Measurements from ENCODE around the gene SLC35B2. TPM values are rescaled to one million over a fixed set of nuclear protein-coding genes. Genes with fewer than 3 reads are reported as not detected.

The SLC35B2 gene
- total and polyA plus RNA-seq, 4 donors, result 18.9 to 27.0 (median 21.1) TPM

DNA sequence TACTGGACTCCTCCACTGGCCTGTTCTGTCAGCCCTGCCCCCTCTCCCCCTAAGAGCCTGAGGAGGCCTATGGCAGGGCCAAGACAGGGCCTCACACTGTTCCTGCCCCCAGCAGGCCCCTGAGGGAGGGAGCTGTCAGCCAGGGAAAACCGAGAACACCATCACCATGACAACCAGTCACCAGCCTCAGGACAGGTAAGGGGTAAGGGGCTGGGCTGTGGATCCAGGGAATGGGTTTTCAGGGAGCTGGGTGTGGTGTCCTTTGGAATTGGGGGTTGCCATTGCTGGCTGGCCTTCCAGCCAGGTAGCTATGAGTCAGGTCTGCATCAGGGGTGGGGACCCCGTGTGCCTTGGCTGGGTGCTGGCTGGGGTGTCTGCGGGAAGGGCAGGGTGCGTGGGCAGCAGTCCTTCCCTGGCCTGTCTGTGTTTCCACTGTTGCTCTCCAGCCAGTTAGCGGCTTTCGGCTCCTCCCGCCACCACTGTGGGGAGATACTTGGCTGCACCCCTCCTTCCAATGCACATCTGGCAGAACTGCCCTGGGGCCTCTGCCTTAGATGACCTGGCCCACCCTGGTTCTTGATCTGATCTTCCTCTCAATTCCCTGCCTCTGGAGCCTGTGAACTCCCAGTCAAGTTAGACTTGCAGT lies 30.1 kb downstream of the SLC35B2 start:
- 78% methylated on average over 7 of the region's 7 CpGs for WGBS
- TF ChIP-seq RAD21 (IDR thresholded peaks at IDR 0.05) (no peak), TAF1 (conservative IDR thresholded peaks at IDR 0.05) (no peak), EGR1 (IDR thresholded peaks at IDR 0.05; ENCODE audit: low read depth in 2 of 2) (no peak), NR2F2 (IDR thresholded peaks at IDR 0.05) (no peak), FOXA1 (IDR thresholded peaks at IDR 0.05) (no peak), FOXA2 (IDR thresholded peaks at IDR 0.05) (no peak), ZBTB33 (IDR thresholded peaks at IDR 0.05) (no peak)
- TF ChIP-seq, protein P1, sequence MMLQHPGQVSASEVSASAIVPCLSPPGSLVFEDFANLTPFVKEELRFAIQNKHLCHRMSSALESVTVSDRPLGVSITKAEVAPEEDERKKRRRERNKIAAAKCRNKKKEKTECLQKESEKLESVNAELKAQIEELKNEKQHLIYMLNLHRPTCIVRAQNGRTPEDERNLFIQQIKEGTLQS (IDR thresholded peaks at IDR 0.05), result no peak
- TF ChIP-seq, protein P2, sequence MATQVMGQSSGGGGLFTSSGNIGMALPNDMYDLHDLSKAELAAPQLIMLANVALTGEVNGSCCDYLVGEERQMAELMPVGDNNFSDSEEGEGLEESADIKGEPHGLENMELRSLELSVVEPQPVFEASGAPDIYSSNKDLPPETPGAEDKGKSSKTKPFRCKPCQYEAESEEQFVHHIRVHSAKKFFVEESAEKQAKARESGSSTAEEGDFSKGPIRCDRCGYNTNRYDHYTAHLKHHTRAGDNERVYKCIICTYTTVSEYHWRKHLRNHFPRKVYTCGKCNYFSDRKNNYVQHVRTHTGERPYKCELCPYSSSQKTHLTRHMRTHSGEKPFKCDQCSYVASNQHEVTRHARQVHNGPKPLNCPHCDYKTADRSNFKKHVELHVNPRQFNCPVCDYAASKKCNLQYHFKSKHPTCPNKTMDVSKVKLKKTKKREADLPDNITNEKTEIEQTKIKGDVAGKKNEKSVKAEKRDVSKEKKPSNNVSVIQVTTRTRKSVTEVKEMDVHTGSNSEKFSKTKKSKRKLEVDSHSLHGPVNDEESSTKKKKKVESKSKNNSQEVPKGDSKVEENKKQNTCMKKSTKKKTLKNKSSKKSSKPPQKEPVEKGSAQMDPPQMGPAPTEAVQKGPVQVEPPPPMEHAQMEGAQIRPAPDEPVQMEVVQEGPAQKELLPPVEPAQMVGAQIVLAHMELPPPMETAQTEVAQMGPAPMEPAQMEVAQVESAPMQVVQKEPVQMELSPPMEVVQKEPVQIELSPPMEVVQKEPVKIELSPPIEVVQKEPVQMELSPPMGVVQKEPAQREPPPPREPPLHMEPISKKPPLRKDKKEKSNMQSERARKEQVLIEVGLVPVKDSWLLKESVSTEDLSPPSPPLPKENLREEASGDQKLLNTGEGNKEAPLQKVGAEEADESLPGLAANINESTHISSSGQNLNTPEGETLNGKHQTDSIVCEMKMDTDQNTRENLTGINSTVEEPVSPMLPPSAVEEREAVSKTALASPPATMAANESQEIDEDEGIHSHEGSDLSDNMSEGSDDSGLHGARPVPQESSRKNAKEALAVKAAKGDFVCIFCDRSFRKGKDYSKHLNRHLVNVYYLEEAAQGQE (IDR thresholded peaks at IDR 0.05), result no peak
- peak overlapping the region; percentile 69 to 75 for H3K27ac ChIP-seq (ENCODE audit: low read depth in 1 of 2, low read length in 2 of 2)
- DNase-seq (ENCODE audit: low spot score), result peak; percentile 71
- peaks cover 42 to 87% (median 77%) of the 10 kb centered on the region in 4 donors for H3K4me1 ChIP-seq (ENCODE audit: control insufficient read depth in 4 of 4, insufficient read depth in 4 of 4, low read length in 3 of 4)
- H3K4me3 ChIP-seq (ENCODE audit: low read depth in 1 of 3, low read length in 3 of 3), result no peak overlapping the region
- H3K27me3 ChIP-seq (ENCODE audit: control insufficient read depth in 4 of 4, insufficient read depth in 4 of 4, low read length in 3 of 4), result no peaks in the 10 kb centered on the region
- peaks cover 0 to 4% (median 2%) of the 10 kb centered on the region in 4 donors for H3K36me3 ChIP-seq (ENCODE audit: control insufficient read depth in 4 of 4, insufficient read depth in 3 of 4, low read depth in 1 of 4, low read length in 3 of 4)
- H3K9ac ChIP-seq (ENCODE audit: low read depth in 1 of 2, low read length in 2 of 2), result no peak overlapping the region
- no peaks in the 10 kb centered on the region for H3K9me3 ChIP-seq (ENCODE audit: control insufficient read depth in 4 of 4, low read length in 3 of 4)

GRCh38 chr6:44226368-44227147 lies 30.8 kb downstream of the SLC35B2 start:
- Histone ChIP-seq H3K27ac (ENCODE audit: low read depth in 1 of 2, low read length in 2 of 2) (peak overlapping the region; percentile 69 to 75), H3K27me3 (ENCODE audit: control insufficient read depth in 4 of 4, insufficient read depth in 4 of 4, low read length in 3 of 4) (no peaks in the 10 kb centered on the region), H3K4me1 (ENCODE audit: control insufficient read depth in 4 of 4, insufficient read depth in 4 of 4, low read length in 3 of 4) (peaks cover 47 to 86% (median 79%) of the 10 kb centered on the region in 4 donors), H3K4me3 (ENCODE audit: low read depth in 1 of 3, low read length in 3 of 3) (no peak overlapping the region), H3K9me3 (ENCODE audit: control insufficient read depth in 4 of 4, low read length in 3 of 4) (no peaks in the 10 kb centered on the region), H3K9ac (ENCODE audit: low read depth in 1 of 2, low read length in 2 of 2) (peak overlapping the region in 1 of 2 donors; percentile 48), H3K36me3 (ENCODE audit: control insufficient read depth in 4 of 4, insufficient read depth in 3 of 4, low read depth in 1 of 4, low read length in 3 of 4) (peaks cover 0 to 2% (median 0%) of the 10 kb centered on the region in 4 donors)
- DNase-seq (ENCODE audit: low spot score), result no peak
- WGBS, result 38% methylated on average over 15 of the region's 15 CpGs
- TF ChIP-seq MAX (IDR thresholded peaks at IDR 0.05) (no peak), RXRA (IDR thresholded peaks at IDR 0.05) (no peak), CTCF (IDR thresholded peaks at IDR 0.05; ENCODE audit: low read depth, low read length, missing input control) (no peak), FOXA1 (IDR thresholded peaks at IDR 0.05) (no peak), RAD21 (IDR thresholded peaks at IDR 0.05) (no peak), JUND (IDR thresholded peaks at IDR 0.05) (no peak), EGR1 (IDR thresholded peaks at IDR 0.05; ENCODE audit: low read depth in 2 of 2) (no peak), GABPA (IDR thresholded peaks at IDR 0.05 in 1 of 2, conservative IDR thresholded peaks at IDR 0.05 in 1 of 2) (no peak), FOXA2 (IDR thresholded peaks at IDR 0.05) (no peak), ZBTB33 (IDR thresholded peaks at IDR 0.05) (no peak), TAF1 (conservative IDR thresholded peaks at IDR 0.05) (no peak), NR2F2 (IDR thresholded peaks at IDR 0.05) (no peak)
- TF ChIP-seq, protein P2 (IDR thresholded peaks at IDR 0.05), result no peak
